Activated B cell treated with CpG ODN at 0.5 μM for 24 hours (primary cell): ENCODE measurements around the gene GAK. TPM values are rescaled to one million over a fixed set of nuclear protein-coding genes. Genes with fewer than 3 reads are reported as not detected.

Experiments used
- ATAC-seq: fragments of 200-7000 bp; cut with Tn5 transposase; one replicate; pipeline ENCODE4 v1.10.0; 2021; ENCODE audit warnings: low read depth, mild to moderate bottlenecking, moderate library complexity
- CTCF ChIA-PET: fragments of 350-600 bp; sonication (Branson Sonifier 250); formaldehyde crosslinking; loops from one replicate; lab custom pipeline; 2021; ENCODE audit warnings: antibody characterized with exemption; lab: Charles Lee
- POLR2A ChIA-PET: fragments of 350-600 bp; sonication (Branson Sonifier 250); formaldehyde crosslinking; loops from one replicate; lab custom pipeline; 2021; ENCODE audit warnings: antibody characterized with exemption; lab: Charles Lee
- DNase-seq: peaks from one replicate; pipeline ENCODE4 v3.0.0; 2022
- H3K27ac Mint-ChIP-seq: one replicate; pipeline ENCODE4 v1.8.0; 2020; ENCODE audit warnings: mixed read lengths
- H3K27me3 Mint-ChIP-seq: one replicate; pipeline ENCODE4 v1.8.0; 2021; ENCODE audit warnings: mixed read lengths
- H3K36me3 Mint-ChIP-seq: one replicate; pipeline ENCODE4 v1.8.0; 2021; ENCODE audit warnings: low read depth, mixed read lengths
- H3K4me1 Mint-ChIP-seq: one replicate; pipeline ENCODE4 v1.8.0; 2021; ENCODE audit warnings: mixed read lengths
- H3K4me3 Mint-ChIP-seq: one replicate; pipeline ENCODE4 v1.8.0; 2020; ENCODE audit warnings: mild to moderate bottlenecking, mixed read lengths
- H3K9me3 Mint-ChIP-seq: one replicate; pipeline ENCODE4 v1.8.0; 2020; ENCODE audit warnings: mixed read lengths
- intact Hi-C: fragments of 100-400 bp; cut with micrococcal nuclease; formaldehyde crosslinking; loops from one replicate; pipeline ENCODE4 v1.15.1; 2024
- total RNA-seq: library from RNA; stranded (reverse); gene quantifications from 2 replicates; pipeline ENCODE4 v1.2.3, GENCODE V29; 2022
- TF ChIP-seq, protein P1 (sequence below): fragments of 200-600 bp; IDR thresholded peaks from one replicate; pipeline ENCODE4 v1.8.0; 2022; ENCODE audit warnings: antibody characterized with exemption, mild to moderate bottlenecking

GAK gene
- total RNA-seq, 1 donor from 2014 or later: 172 TPM

DNA sequence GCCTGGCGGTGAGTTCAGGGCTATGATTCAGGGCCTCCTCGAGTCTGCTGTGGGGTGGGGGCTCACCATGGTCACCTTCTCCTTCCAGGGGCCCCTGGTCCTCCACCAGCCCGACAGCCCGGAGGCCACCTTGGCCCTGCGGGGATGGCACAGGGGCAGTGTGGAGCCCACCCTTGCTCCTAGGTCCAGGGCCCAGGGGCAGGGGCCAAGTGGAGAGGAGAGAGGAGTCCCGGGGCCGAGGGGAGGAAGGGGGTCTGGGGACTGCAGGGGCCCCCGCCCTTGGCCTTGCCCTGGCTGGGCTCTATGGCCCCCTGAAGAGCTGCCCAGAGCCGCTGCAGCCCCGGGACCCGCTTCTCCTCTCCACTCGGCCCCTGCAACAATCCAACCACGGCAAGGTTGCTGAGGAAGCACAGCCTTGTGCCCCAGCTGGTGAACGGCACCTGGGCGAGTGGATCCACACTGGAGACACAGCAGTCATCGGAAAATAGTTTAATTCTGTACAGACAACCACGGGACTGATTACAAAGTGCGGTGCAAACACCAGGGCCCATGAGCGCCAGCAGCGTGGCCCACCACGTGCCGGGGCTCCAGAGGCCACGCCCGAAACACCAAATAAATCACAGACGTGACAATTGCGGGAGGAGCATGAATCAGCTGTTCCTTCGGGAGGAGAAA, 83.2 kb downstream of the GAK start:
- Mint-ChIP-seq H3K4me1 (no peaks in the 10 kb centered on the region), H3K27ac (no peak overlapping the region)

DNA sequence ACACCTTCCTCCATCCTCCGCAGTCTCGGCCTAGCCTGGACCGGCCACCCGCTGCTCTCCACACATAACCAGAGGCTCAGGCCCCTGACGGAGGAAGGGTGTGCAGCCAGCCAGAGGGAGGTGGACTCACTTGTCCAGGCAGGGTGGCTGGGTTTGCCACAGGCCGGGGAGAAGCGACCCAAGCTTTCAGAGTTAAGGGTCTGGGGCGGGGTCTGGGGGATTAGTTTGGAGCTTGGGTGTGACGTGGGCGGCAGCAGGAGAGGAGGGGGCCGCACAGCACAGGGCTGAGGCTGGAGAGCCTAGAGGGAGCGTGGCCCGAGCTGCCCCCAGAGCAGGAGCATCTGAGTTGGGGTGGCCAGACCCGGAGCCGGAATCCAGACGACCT, 83.8 kb downstream of the GAK start:
- no peaks in the 10 kb centered on the region for H3K4me1 Mint-ChIP-seq
- ChIA-PET POLR2A (no interaction called here), CTCF (no interaction called here)
- DNase-seq (no peak), ATAC-seq (no peak)
- H3K27ac Mint-ChIP-seq: no peak overlapping the region
- H3K4me3 Mint-ChIP-seq: no peak overlapping the region
- intact Hi-C loops: no loop called here
- H3K27me3 Mint-ChIP-seq: no peaks in the 10 kb centered on the region
- H3K9me3 Mint-ChIP-seq: peaks cover 3% of the 10 kb centered on the region
- TF ChIP-seq, protein P1, sequence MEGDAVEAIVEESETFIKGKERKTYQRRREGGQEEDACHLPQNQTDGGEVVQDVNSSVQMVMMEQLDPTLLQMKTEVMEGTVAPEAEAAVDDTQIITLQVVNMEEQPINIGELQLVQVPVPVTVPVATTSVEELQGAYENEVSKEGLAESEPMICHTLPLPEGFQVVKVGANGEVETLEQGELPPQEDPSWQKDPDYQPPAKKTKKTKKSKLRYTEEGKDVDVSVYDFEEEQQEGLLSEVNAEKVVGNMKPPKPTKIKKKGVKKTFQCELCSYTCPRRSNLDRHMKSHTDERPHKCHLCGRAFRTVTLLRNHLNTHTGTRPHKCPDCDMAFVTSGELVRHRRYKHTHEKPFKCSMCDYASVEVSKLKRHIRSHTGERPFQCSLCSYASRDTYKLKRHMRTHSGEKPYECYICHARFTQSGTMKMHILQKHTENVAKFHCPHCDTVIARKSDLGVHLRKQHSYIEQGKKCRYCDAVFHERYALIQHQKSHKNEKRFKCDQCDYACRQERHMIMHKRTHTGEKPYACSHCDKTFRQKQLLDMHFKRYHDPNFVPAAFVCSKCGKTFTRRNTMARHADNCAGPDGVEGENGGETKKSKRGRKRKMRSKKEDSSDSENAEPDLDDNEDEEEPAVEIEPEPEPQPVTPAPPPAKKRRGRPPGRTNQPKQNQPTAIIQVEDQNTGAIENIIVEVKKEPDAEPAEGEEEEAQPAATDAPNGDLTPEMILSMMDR: no peak
- peaks cover 37% of the 10 kb centered on the region for H3K36me3 Mint-ChIP-seq

More for the DNA sequence above, 83.2 kb downstream of the GAK start:
- intact Hi-C loops: no loop called here
- Mint-ChIP-seq H3K9me3 (peaks cover 3% of the 10 kb centered on the region), H3K4me3 (no peak overlapping the region), H3K36me3 (peaks cover 37% of the 10 kb centered on the region), H3K27me3 (no peaks in the 10 kb centered on the region)
- ChIA-PET POLR2A (no interaction called here), CTCF (no interaction called here)
- ATAC-seq (no peak), DNase-seq (no peak)
- TF ChIP-seq, protein P1: no peak

DNA sequence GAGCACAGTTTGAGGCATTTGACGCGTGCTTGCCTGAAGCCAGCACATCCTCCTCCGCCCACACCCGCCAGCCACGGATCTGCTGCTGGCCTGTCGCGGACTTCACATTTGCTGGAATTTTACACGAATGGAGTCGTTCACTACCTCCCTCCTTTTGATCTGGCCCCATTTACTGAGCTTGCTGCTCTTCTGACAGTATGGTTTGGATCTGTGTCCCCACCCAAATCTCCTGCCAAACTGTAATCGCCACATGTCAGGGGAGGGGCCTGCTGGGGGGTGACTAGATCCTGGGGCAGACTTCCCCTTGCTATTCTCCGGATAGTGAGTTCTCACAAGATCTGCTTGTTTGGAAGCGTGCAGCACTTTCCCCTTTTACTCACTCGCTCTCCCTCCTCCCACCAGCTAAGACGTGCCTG, 86.3 kb downstream of the GAK start:
- DNase-seq (no peak), ATAC-seq (no peak)
- Mint-ChIP-seq H3K27me3 (no peaks in the 10 kb centered on the region), H3K4me1 (no peaks in the 10 kb centered on the region), H3K27ac (no peak overlapping the region), H3K36me3 (peaks cover 27% of the 10 kb centered on the region), H3K9me3 (peaks cover 3% of the 10 kb centered on the region), H3K4me3 (no peak overlapping the region)
- TF ChIP-seq, protein P1: no peak
- intact Hi-C loops: no loop called here
- ChIA-PET POLR2A (no interaction called here), CTCF (no interaction called here)

DNA sequence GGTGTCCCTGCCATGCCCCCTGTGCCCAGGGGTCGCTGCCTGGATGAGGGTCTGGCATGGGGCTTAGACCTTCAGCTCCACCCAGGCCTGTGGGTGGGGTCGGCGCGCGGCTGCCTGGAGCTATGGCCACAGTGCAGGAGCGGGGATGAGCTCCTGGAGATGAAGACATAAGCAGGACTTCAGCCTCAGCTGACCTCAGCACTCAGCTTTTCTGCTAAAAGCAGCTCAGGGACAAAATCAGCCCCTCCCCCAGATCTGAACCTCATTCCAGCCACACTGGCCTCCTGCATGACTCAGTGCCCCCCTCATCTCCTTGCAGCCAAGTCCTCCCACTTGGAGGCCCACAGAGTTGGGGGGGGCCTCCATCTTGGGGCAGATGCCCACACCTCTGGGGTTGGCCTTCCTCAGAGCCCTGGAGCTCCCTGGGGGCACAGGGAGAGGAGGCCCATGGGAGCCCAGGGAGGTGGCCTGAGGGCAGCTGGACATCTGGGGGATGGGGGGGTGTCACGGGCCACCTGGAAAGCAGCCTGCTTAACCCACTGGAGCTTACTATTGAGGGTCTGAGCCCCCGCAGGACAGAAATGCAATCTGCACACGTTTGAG, 86.8 kb downstream of the GAK start:
- no peak overlapping the region for H3K27ac Mint-ChIP-seq
- no peak for DNase-seq
- CTCF ChIA-PET: no interaction called here
- no peak overlapping the region for H3K4me3 Mint-ChIP-seq
- TF ChIP-seq, protein P1: no peak
- ATAC-seq: no peak
- POLR2A ChIA-PET: interaction anchor here (0.6 kb wide), 1 partner anchor 10 kb away, joined by 3 read pairs; no protein-coding TSS in a partner anchor
- intact Hi-C loops: no loop called here
- H3K9me3 Mint-ChIP-seq: peaks cover 3% of the 10 kb centered on the region
- peaks cover 27% of the 10 kb centered on the region for H3K36me3 Mint-ChIP-seq
- no peaks in the 10 kb centered on the region for H3K4me1 Mint-ChIP-seq
- no peaks in the 10 kb centered on the region for H3K27me3 Mint-ChIP-seq

DNA sequence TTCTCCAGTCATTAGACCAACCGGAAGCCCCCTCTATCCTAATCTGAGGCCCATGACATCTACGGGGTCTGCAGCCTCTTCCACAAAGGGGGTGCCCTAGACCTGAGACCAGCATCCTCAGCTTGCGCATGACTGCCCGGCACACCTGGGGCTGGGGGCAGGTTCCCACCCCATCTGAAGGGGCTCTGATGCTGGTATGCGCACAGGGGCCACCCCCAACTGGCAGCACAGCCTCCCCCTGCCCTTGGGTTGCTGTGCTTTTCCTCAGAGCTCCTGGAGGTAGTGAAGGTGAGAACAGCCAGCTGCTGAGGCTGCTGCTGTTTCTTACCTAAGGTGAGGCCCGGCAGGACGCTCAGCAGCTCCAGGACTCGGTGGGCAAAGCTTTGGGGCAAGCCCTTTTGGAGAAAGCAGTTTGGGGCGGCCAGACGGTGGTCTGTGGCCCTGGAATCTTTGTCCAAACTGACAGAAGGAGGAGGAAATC, 87.3 kb downstream of the GAK start:
- no peak overlapping the region for H3K27ac Mint-ChIP-seq
- intact Hi-C loops: no loop called here

More for the DNA sequence above, 87.3 kb downstream of the GAK start:
- DNase-seq: no peak
- ChIA-PET CTCF (no interaction called here), POLR2A (interaction anchor here (0.6 kb wide), 1 partner anchor 11 kb away, joined by 3 read pairs; no protein-coding TSS in a partner anchor)
- H3K36me3 Mint-ChIP-seq: peaks cover 27% of the 10 kb centered on the region
- ATAC-seq: no peak
- H3K9me3 Mint-ChIP-seq: peaks cover 3% of the 10 kb centered on the region
- no peaks in the 10 kb centered on the region for H3K27me3 Mint-ChIP-seq
- TF ChIP-seq, protein P1: no peak
- H3K4me3 Mint-ChIP-seq: no peak overlapping the region
- no peaks in the 10 kb centered on the region for H3K4me1 Mint-ChIP-seq
